ENCODE data around the gene AOAH. TPM values are rescaled to one million over a fixed set of nuclear protein-coding genes. Genes with fewer than 3 reads are reported as not detected.

AOAH gene
- total RNA-seq, 1 donor from 2014 or later: 0.92 TPM

DNA sequence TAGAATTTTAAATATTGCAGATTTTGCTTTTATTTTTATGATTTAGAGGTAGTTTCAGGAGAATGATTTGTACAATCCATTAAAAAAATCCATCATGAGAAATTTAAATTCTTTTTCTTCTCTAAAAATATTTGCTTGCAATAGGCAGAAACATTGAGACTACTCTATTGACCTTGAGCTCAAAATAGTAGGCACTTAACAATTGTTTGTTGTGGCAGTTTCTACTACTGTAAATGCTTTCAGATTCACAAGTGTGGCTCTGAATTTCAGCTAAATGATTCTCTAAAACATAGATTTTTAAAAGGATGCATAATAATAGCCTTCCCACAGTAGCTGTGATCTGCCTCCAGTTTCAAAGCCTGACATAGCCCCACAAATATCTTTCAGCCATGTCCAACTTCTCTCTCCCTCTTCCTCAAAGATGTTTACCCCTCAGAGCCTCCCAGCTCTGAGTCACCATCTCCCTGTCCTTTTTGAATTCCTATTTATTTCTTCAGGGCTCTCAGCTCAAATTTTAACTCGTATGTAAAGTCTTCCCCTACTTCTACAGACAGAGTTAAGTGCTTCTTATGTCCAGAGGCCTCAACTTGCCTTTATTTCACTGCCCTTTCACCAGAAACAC lies 160.5 kb downstream of the AOAH start:
- TF ChIP-seq CTCF (conservative IDR thresholded peaks at IDR 0.05): no peak
- Mint-ChIP-seq H3K9me3 (no peaks in the 10 kb centered on the region), H3K36me3 (peaks cover 6% of the 10 kb centered on the region), H3K27ac (no peak overlapping the region), H3K4me1 (ENCODE audit: unreplicated experiment) (no peaks in the 10 kb centered on the region), H3K4me3 (no peak overlapping the region), H3K27me3 (no peaks in the 10 kb centered on the region)
- DNase-seq (ENCODE audit: extremely low spot score, unreplicated experiment): no peak

DNA sequence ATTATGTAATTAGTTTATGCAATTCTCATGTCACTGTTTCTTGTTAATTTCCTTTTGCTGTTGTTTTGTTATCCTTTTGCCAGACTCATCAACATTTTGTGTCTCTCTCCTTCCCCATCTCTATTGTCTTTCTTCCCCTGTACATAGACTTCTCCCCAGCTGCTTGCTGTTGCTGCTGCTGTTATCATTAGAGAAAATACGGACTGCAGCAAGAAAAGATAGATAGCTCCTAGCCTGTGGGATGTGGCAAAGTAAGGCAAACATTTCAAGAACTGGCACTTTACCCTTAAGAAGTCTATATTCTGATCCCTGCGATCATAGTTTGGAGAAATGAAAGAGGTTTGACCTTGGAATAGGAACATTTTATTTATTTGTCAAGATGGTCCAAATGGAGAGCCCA lies 162.2 kb downstream of the AOAH start:
- H3K36me3 Mint-ChIP-seq: peaks cover 6% of the 10 kb centered on the region
- no peaks in the 10 kb centered on the region for H3K9me3 Mint-ChIP-seq
- H3K4me3 Mint-ChIP-seq: no peak overlapping the region
- H3K27ac Mint-ChIP-seq: no peak overlapping the region
- no peaks in the 10 kb centered on the region for H3K27me3 Mint-ChIP-seq
- no peak for DNase-seq (ENCODE audit: extremely low spot score, unreplicated experiment)
- H3K4me1 Mint-ChIP-seq (ENCODE audit: unreplicated experiment): no peaks in the 10 kb centered on the region
- TF ChIP-seq CTCF (conservative IDR thresholded peaks at IDR 0.05): no peak

GRCh38 chr7:36549029-36549428 lies 175.3 kb downstream of the AOAH start:
- Mint-ChIP-seq H3K4me3 (no peak overlapping the region), H3K27me3 (peaks cover 3% of the 10 kb centered on the region), H3K4me1 (ENCODE audit: unreplicated experiment) (peaks cover 9% of the 10 kb centered on the region)

DNA sequence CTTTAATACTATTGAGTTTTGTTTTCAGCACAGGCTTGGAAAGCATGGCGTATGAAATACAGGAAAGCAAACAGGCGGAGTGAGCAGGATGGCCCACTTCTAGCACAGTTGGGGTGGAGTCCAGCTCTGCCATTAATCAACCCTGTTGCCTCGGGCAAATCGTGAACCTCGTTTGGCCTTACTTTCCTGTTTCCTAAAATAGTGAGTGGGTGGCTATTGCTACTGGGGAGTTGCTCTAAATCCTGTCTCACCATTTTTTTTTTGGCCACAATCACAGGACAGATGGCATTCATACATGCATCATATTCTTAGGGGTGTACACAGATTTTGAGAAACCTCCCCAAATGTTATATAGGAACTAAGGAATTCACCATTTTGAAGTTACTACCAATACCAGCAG lies 176.9 kb downstream of the AOAH start:
- no peak overlapping the region for H3K27ac Mint-ChIP-seq
- TF ChIP-seq CTCF (conservative IDR thresholded peaks at IDR 0.05): no peak
- H3K4me1 Mint-ChIP-seq (ENCODE audit: unreplicated experiment): peaks cover 9% of the 10 kb centered on the region
- peaks cover 3% of the 10 kb centered on the region for H3K27me3 Mint-ChIP-seq
- no peak for DNase-seq (ENCODE audit: extremely low spot score, unreplicated experiment)
- H3K36me3 Mint-ChIP-seq: peaks cover under 1% of the 10 kb centered on the region
- H3K4me3 Mint-ChIP-seq: no peak overlapping the region
- H3K9me3 Mint-ChIP-seq: peaks cover 13% of the 10 kb centered on the region

More at GRCh38 chr7:36549029-36549428, 175.3 kb downstream of the AOAH start:
- H3K9me3 Mint-ChIP-seq: peaks cover 13% of the 10 kb centered on the region
- peaks cover 4% of the 10 kb centered on the region for H3K36me3 Mint-ChIP-seq
- H3K27ac Mint-ChIP-seq: no peak overlapping the region
- no peak for DNase-seq (ENCODE audit: extremely low spot score, unreplicated experiment)
- no peak for TF ChIP-seq CTCF (conservative IDR thresholded peaks at IDR 0.05)

DNA sequence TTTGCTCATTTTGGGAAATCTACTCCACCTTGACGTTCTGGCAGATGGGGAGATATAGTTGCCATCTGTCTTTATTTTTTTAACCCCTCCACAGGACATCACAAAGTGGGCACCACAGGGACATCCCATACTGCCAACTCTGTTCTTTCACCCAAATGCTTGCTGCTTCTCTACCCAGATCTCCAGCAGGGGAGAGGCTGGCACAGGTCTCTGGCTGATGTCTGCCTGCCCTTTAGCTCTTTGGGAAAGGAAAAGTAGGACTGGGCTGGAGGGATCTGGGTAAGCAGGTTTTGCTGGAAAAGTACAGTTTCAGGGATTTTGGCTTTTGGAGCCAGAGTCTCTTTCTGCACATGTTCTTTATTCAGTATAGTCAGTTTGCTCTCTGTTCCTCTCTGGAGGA lies 178.0 kb downstream of the AOAH start:
- DNase-seq (ENCODE audit: extremely low spot score, unreplicated experiment): no peak
- Mint-ChIP-seq H3K27ac (no peak overlapping the region), H3K4me1 (ENCODE audit: unreplicated experiment) (peaks cover 14% of the 10 kb centered on the region), H3K9me3 (peaks cover 10% of the 10 kb centered on the region), H3K4me3 (no peak overlapping the region), H3K36me3 (no peaks in the 10 kb centered on the region), H3K27me3 (peaks cover under 1% of the 10 kb centered on the region)
- no peak for TF ChIP-seq CTCF (conservative IDR thresholded peaks at IDR 0.05)
